IPS-NIHi11 (cell line): ENCODE results near the gene DEFB114.

Source experiments
- DNase-seq: peaks from one replicate; pipeline ENCODE4 v3.0.0; 2012; ENCODE audit warnings: mixed read lengths, low spot score

Gene DEFB114

GRCh38 chr6:49935387-49935786, 28.6 kb downstream of the DEFB114 start:
- no peak for DNase-seq

GRCh38 chr6:49934770-49935169, 29.2 kb downstream of the DEFB114 start:
- DNase-seq = no peak

DNA sequence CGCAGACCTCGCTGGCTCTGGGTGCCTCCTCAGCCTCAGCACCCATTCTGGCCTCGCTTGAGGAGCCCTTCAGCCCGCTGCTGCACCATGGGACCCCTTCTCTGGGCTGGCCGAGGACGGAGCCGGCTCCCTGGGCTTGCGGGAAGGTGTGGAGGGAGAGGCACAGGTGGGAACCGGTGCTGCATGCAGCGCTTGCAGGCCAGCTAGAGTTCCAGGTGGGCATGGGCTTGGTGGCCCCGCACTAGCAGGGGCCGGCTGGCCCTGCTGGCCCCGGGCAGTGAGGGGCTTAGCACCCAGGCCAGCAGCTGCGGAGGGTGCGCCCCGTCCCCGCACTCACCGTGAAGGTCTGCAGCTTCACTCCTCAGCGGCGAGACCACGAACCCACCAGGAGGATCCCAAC, 30.4 kb downstream of the DEFB114 start:
- no peak for DNase-seq

- DNase-seq = no peak
Observed at GRCh38 chr6:49929340-49929739, 34.6 kb downstream of the DEFB114 start.

GRCh38 chr6:49923826-49924225, 40.1 kb downstream of the DEFB114 start:
- DNase-seq = peak; percentile 37

DNA sequence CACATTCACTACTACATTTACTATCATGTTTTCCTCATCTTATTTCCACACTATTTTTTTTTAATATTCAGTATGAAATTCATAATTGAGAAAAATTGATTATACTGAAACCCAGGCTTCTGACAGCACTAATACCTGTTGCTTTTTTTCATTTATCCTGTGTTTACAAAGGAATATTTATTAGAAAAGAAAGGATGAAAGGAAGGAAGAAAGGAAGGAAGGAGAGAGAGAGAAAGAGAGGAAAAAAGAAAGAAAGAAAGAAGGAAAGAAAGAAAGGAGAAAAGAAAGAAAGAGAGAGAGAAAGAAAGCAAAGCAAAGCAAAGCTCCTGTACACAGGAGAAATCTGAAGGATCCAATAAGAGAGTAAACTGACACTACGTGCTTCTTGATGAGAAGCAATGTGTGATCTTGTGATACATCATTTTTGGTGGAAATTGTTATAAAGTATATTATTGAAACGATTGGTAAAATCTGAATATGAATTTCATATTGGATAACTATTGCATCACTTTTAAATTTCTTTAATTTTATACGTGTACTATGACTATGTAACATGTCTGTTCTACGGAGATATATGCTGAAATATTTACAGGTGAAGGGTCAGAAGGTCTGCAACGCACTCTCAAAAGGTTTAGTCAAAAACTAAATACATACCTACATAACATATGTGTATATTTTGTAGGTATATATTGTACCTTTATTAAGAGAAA, 43.9 kb downstream of the DEFB114 start:
- DNase-seq = no peak

DNA sequence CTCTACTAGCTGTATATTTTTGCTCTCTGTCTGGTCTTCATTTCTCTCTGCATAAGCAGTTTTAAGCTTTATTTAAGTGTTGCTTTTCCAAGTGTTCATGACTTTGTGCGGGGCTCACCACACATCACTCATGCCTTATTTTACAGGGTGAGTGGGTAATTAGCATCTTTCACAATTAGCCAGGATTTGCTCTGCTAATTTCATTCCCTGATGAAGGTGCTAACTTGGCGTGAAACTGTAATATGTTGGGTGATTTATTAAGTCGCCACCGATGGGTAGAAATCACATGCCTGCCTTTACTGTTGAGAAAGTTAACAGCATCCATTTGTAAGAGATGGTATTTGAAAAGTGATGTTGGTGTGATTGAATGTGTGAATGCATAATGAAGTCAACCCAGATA, 44.7 kb downstream of the DEFB114 start:
- DNase-seq = no peak

DNA sequence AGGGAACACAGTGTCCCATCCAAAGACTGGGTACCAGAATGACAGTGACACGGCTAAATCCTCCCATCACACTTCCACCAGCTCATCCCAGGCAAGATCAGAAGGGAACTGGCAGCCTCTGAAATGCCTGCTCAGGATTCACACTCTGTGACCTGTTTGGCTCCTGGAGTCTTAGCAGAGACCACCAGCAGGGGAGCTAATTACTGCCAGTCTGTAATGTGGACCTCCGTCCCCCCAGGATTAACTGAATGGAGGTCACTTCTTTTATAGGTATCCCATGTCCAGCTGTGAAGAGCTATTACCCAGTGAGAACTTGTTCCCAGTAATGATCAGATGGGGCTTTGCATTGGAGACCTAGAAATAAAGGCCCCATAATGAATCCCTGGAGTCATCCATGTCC, 45.2 kb downstream of the DEFB114 start:
- DNase-seq = peak; percentile 10

- DNase-seq = peak; percentile 12
Observed at GRCh38 chr6:49915035-49915434, 48.9 kb downstream of the DEFB114 start.

- DNase-seq = no peak
Observed at GRCh38 chr6:49913636-49914375, 50.2 kb downstream of the DEFB114 start.

DNA sequence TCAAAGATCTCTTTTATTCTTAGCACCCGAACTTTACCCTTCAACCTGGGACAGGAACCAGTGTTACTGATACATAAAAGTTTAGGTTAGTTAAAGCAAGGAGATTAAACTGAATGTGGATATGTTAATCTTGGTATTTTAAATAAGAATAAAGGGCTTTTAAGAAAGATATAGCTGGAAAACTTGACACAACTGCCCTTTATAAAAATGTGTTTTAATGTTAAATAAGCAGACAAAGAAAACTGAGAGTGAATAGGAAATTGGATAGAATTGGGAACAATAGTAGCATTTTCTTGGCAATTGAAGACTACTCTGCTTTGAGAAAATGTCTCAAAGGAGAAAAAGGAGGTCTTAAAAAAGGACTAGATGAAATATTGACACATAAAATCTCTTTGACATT, 51.8 kb downstream of the DEFB114 start:
- DNase-seq = no peak

- DNase-seq = no peak
Observed at GRCh38 chr6:49911252-49911651, 52.7 kb downstream of the DEFB114 start.
